Smooth muscle cell (in vitro differentiated cells): ENCODE measurements around the gene RTKN2. TPM values are rescaled to one million over a fixed set of nuclear protein-coding genes. Genes with fewer than 3 reads are reported as not detected.
A peak's percentile ranks its signal among the peaks of the same experiment; 100 is the strongest.

Source experiments
- DNase-seq: peaks from one replicate; lab custom pipeline; 2025; ENCODE audit not compliant: unreplicated experiment; lab: John Stamatoyannopoulos, UW
- H2AFZ ChIP-seq: fragments of 200-600 bp; sonication (generic); 2 replicates; pipeline ENCODE4 v1.6.0; 2016; ENCODE audit warnings: antibody characterized with exemption, low read depth, mild to moderate bottlenecking
- H3F3A ChIP-seq: fragments of 200-600 bp; sonication (generic); 2 replicates; pipeline ENCODE4 v1.6.0; 2017; ENCODE audit warnings: antibody characterized with exemption, low read depth
- H3K27ac ChIP-seq: fragments of 200-600 bp; sonication (generic); 2 replicates; pipeline ENCODE4 v1.5.1; 2016; ENCODE audit warnings: low read depth, mild to moderate bottlenecking
- H3K27me3 ChIP-seq: fragments of 200-600 bp; sonication (generic); 2 replicates; pipeline ENCODE4 v1.6.1; 2016; ENCODE audit warnings: low read depth, mild to moderate bottlenecking
- H3K36me3 ChIP-seq: fragments of 200-600 bp; sonication (generic); 2 replicates; pipeline ENCODE4 v1.5.1; 2016; ENCODE audit warnings: low read depth
- H3K4me1 ChIP-seq: fragments of 200-600 bp; sonication (generic); 2 replicates; pipeline ENCODE4 v1.5.1; 2016; ENCODE audit warnings: low read depth
- H3K4me2 ChIP-seq: fragments of 200-600 bp; sonication (generic); 2 replicates; pipeline ENCODE4 v1.6.0; 2016; ENCODE audit warnings: mild to moderate bottlenecking
- H3K4me3 ChIP-seq: fragments of 200-600 bp; sonication (generic); 2 replicates; pipeline ENCODE4 v1.5.1; 2016; ENCODE audit warnings: mild to moderate bottlenecking
- H3K79me2 ChIP-seq: fragments of 200-600 bp; sonication (generic); 2 replicates; pipeline ENCODE4 v1.6.0; 2016; ENCODE audit warnings: low read depth, mild to moderate bottlenecking
- H3K9ac ChIP-seq: fragments of 200-600 bp; sonication (generic); 2 replicates; pipeline ENCODE4 v1.6.0; 2016; ENCODE audit warnings: low read depth
- H3K9me3 ChIP-seq: fragments of 200-600 bp; sonication (generic); replicated peaks from 2 replicates; pipeline ENCODE4 v1.5.1; 2016; ENCODE audit warnings: low read depth
- H4K20me1 ChIP-seq: fragments of 200-600 bp; sonication (generic); 2 replicates; pipeline ENCODE4 v1.6.0; 2016; ENCODE audit warnings: low read depth
- CTCF ChIP-seq: fragments of 200-600 bp; sonication (generic); IDR thresholded peaks from 2 replicates; pipeline ENCODE4 v1.5.1; 2017; ENCODE audit warnings: borderline replicate concordance, mild to moderate bottlenecking, antibody characterized with exemption; ENCODE audit not compliant: insufficient read depth, poor library complexity, severe bottlenecking
- WGBS: methylation state at CpG from one replicate; pipeline ENCODE4 v1.1.7; 2016; ENCODE audit warnings: low lambda C conversion rate; 5-methylcytosine and 5-hydroxymethylcytosine counted together
- polyA plus RNA-seq: library from polyadenylated mRNA; unstranded; fragments of >200 nt; fragmentation: Nextera tagmentation; extraction: Ambion mirVana; gene quantifications from 2 replicates; pipeline ENCODE4 v1.2.1, GENCODE V29; 2016
- total RNA-seq: library from RNA; depleted of rRNA; stranded (reverse); fragments of >200 nt; gene quantifications from 2 replicates; pipeline ENCODE4 v1.2.3, GENCODE V29; 2014

The RTKN2 gene
- total and polyA plus RNA-seq, 2 experiments from 2014 or later = 1.6 to 4.9 TPM

DNA sequence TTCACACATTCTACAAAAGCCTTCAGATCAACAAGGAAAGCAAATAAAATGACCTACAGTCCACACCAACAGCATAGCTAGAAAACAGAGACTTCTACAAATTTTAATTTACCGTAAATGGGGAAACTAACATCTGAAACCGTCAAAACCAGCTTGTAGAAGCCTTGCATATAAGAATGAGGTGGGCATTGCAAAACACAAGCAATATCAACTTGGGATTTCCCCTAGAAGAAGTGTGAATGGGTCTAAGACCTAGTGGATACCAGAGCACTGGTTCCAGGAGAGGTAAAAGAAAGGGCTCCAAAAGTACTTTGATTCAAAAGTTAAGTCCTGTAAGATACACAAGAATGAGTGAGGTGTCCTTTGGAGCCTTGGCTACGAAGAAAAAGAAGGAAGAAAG lies 18.7 kb downstream of the RTKN2 start:
- Histone ChIP-seq H4K20me1 (no peaks in the 10 kb centered on the region), H3K4me3 (no peak overlapping the region), H3K9ac (no peak overlapping the region), H2AFZ (no peak overlapping the region), H3K4me2 (no peak overlapping the region), H3K36me3 (no peaks in the 10 kb centered on the region), H3K79me2 (peaks cover 5% of the 10 kb centered on the region), H3K27me3 (no peaks in the 10 kb centered on the region), H3F3A (peaks cover 4% of the 10 kb centered on the region), H3K9me3 (no peaks in the 10 kb centered on the region), H3K4me1 (peaks cover 4% of the 10 kb centered on the region), H3K27ac (peak overlapping the region; percentile 61)
- TF ChIP-seq CTCF = no peak
- 81% methylated on average over 3 of the region's 3 CpGs for WGBS
- no peak for DNase-seq

DNA sequence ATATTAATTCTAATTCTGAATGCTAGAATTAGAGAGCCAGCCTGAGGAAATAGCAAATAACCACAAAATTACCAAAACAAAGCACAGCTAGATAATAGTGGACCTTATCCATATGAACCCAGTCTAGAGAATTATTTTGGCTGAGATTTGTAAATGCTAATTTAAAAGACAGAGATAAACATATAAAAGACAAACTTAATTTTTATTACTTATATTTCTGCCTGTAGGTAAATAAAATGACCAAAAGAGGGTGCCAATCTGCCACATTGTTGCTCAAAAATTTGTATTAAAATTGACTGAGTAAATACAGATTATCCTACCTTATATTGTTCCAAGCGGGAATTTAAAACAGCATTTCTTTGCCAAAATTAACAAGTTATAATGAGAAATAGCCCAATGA lies 20.2 kb downstream of the RTKN2 start:
- H3F3A ChIP-seq = peaks cover 10% of the 10 kb centered on the region
- WGBS = 88% methylated on average over 1 of the region's 1 CpG
- DNase-seq = no peak

GRCh38 chr10:62244785-62245467 lies 23.7 kb downstream of the RTKN2 start:
- Histone ChIP-seq H3K4me3 (no peak overlapping the region), H3K4me1 (peaks cover 12% of the 10 kb centered on the region), H3K9me3 (no peaks in the 10 kb centered on the region), H3K4me2 (peak overlapping the region; percentile 72), H3K27ac (peak overlapping the region; percentile 40), H4K20me1 (no peaks in the 10 kb centered on the region), H3K36me3 (no peaks in the 10 kb centered on the region), H3F3A (peaks cover 18% of the 10 kb centered on the region), H3K9ac (no peak overlapping the region), H2AFZ (peak overlapping the region; percentile 93), H3K27me3 (no peaks in the 10 kb centered on the region), H3K79me2 (peaks cover 5% of the 10 kb centered on the region)
- 44% methylated on average over 5 of the region's 5 CpGs for whole genome bisulfite sequencing
- TF ChIP-seq CTCF = peak; percentile 89
- no peak for DNase-seq

More for the DNA sequence above, 20.2 kb downstream of the RTKN2 start:
- TF ChIP-seq CTCF = peak; percentile 49
- H3K4me2 ChIP-seq = no peak overlapping the region
- H4K20me1 ChIP-seq = no peaks in the 10 kb centered on the region
- H3K36me3 ChIP-seq = no peaks in the 10 kb centered on the region
- no peak overlapping the region for H2AFZ ChIP-seq
- H3K4me1 ChIP-seq = peaks cover 10% of the 10 kb centered on the region
- no peak overlapping the region for H3K27ac ChIP-seq
- no peak overlapping the region for H3K4me3 ChIP-seq
- H3K27me3 ChIP-seq = no peaks in the 10 kb centered on the region
- peaks cover 5% of the 10 kb centered on the region for H3K79me2 ChIP-seq
- no peaks in the 10 kb centered on the region for H3K9me3 ChIP-seq
- no peak overlapping the region for H3K9ac ChIP-seq

- H3K4me1 ChIP-seq = peaks cover 12% of the 10 kb centered on the region
- H3K36me3 ChIP-seq = no peaks in the 10 kb centered on the region
- peak overlapping the region; percentile 78 for H3K4me2 ChIP-seq
- WGBS = 92% methylated on average over 3 of the region's 3 CpGs
- H4K20me1 ChIP-seq = no peaks in the 10 kb centered on the region
- peaks cover 18% of the 10 kb centered on the region for H3F3A ChIP-seq
- no peaks in the 10 kb centered on the region for H3K27me3 ChIP-seq
- no peak overlapping the region for H3K9ac ChIP-seq
- DNase-seq = no peak
- H3K9me3 ChIP-seq = no peaks in the 10 kb centered on the region
- no peak overlapping the region for H3K4me3 ChIP-seq
- H3K27ac ChIP-seq = peak overlapping the region; percentile 54
- TF ChIP-seq CTCF = no peak
- peaks cover 5% of the 10 kb centered on the region for H3K79me2 ChIP-seq
- no peak overlapping the region for H2AFZ ChIP-seq
These were observed 24.6 kb downstream of the RTKN2 start for GRCh38 chr10:62244088-62244487.
